Measurements from ENCODE around the gene TRPM7.

The TRPM7 gene

DNA sequence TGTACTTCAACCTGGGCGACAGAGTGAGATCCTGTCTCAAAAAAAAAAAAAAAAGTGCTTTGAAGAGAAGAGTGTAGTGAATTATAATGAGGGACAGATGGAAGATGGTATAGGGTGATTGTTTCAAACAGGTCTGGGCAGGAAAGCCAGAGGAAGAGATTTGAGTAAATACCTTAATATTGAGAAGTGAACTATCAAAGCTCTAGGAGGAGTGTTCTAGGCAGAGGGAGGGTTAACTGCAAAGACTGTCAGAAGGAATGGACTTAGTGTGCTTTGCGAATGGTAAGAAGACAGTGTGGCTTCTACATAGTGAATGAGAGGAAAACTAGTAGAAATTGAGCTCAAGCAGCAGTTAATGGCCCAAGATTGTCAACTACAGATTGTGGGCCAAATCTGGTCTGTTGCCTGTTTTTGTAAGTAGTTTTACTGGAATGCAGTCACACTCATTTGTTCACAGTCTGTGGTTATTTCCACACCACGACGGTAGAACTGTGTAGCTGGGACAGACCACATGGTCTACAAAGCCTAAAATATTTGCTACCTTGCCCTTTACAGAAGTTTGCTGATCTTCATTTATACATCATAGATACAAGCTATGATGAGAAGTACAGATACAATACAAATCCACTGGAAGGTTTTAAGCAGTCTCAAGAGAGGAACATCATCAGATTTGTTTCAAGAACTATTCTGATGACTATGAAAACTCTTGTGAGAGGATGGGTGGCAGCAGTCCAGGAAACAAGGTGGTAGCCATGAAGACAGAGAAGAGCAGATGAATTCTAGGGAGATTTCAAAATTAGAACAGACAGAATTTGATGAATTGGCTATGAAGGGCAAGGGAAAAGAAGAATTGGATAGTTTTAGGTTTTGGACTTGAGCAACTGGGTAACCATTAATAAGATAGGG, 123.6 kb downstream of the TRPM7 start:
- DNase-seq = no peak

DNA sequence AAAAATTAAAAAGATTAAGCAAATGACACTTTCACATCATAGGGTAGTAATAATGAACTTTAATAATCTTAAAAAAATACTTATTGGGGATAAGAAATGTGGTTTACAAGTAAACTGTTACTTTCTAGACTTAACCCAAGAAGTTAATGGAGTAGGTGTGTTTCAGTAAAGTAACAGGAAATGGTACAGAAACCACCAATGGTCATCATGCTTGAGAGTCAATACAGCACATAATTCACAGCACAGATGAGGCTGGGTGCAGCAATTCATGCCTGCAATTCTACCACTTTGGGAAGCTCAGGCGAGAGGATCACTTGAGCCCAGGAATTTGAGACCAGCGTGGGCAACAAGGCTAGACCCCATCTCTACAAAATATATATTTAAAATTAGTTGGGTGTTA, 128.6 kb downstream of the TRPM7 start:
- DNase-seq = no peak

DNA sequence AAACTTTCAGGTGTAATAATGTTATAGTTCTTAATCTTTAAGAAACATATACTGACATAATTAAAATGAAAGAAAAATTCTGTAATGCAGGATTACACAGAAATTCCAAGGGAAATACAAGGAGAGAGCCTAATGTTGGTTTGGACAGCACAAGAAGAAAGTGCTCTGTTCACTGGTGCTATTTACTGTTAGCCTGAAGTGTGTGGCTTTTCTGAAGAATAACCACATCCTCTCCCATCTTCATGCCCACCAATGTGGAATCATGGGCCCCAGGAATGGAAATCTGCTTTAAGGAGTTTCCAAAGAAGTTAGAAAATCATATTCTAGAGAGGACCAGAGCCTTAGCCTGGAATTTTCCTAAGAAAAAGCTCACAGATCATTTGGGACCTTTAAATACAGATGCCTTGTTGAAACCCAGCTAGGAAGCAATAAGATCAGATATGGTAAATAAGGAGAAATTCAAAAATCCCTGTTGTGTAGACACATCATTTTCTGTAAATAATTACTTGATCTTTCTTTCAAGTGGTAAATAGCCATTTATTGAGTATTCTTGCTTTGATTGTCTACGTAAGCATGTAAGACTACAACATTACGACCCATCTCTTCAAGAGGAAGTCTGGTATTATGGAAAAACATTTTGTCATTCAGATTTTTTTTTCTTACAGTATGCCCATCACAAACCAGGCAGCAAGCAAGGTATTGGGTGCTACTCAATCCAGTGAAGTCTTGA, 129.8 kb downstream of the TRPM7 start:
- no peak for DNase-seq

DNA sequence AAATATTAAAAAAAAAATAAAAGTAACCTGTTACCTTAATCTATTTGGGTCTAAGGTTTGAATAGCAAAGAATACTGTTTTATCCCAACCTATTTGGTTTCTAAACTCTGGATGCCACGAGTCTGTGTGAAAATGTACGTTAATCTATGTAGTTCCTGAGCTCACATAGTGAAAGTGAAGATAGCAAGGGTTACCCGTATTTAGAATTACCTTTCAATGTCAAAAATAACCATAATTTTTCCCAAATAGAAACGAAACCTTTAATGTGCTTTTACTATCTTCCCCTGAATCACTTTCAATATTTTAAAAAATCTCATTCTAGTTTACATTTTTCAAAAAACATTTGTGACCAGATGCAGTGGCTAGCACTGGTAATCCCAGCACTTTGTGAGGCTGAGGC, 134.4 kb downstream of the TRPM7 start:
- DNase-seq = no peak

DNA sequence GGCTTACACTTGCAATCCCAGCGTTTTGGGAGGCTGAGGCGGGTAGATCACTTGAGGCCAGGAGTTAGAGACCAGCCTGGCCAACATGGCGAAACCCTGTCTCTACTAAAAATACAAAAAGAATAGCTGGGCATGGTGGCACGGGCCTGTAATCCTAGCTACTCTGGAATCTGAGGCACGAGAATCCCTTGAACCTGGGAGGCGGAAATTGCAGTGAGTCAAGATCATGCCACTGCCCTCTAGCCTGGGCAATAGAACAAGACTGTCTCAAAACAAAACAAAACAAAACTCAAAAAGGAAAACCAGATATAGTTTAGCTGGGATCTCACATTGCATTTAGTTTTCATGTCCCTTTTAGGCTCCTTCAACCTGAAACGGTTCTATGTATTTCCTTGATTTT, 137.3 kb downstream of the TRPM7 start:
- DNase-seq = no peak

DNA sequence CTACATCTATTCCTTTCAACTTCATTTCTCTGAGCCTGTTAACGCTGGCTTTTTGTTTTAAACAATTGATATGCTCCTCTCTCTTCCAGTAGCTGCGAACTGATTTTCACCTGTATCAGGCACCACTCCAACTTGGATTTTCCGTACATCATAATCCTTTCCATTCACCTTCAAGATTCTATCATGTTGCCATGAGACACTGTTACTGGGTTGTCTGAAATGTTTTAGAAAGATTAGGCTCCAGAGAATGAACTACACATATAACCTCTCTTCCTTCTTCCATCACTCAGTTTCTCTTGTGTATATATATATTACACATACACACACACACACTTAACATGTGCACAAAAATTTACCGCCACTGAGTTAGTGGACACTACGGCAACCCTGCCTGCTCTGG, 140.0 kb downstream of the TRPM7 start, which contains the start of gene USP50:
Gene USP50, minus strand, starts transcription at position 101 of the 400 bp plus-strand sequence. CDS start 141 bp downstream, outside the sequence.
- no peak for DNase-seq

DNA sequence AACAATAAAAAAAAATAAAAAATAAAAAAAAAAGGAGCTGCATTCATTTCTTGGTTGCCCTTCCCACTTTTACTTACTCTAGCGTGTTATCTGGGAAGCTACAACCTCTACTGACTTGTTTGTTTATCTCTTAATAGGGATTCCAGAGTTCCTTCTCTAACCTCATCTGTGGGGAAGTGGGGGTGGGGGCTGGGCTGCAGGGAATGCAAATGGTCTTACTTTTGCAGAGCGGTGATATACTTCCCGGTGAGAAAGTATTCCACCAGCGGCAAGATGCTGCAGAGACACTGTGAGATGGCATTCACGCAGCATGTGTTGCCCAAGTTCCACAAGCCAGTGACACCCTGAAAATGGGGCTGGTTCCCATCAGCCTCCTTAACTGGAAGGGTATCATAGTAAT, 142.2 kb downstream of the TRPM7 start:
- no peak for DNase-seq

DNA sequence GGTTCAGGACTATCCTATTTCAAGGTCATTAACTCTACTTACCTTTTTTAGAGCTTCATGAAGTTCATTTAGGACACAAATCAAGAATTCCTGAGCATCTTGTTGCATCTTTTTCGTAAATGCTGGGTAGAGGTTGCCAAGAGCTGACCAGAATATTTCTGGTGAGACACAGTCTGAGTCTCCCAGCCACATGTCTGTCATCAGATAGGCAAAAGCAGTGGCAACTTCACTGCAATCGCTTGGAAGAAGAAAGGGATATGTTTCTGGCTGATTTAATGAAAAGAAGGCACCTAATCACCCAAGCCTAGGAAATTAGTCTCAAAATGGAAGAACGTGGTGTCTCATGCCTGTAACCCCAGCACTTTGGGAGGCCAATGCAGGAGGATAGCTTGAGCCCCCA, 143.0 kb downstream of the TRPM7 start:
- no peak for DNase-seq

DNA sequence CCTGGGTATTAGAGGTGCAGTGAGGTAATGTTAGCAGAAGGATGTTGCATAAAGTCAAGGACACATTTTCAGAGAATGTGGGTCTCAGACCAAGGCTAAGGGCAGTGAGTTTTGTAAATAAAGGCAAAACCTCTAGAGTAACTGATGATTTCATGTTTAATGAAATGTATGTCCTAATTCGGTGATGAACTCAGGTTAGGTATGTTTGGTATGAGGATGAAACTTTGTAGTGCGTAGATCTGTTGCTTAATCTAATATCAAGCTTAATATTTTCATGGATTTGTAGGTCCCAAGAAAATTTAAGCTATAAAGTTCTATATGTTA, 143.7 kb downstream of the TRPM7 start:
- DNase-seq = no peak

DNA sequence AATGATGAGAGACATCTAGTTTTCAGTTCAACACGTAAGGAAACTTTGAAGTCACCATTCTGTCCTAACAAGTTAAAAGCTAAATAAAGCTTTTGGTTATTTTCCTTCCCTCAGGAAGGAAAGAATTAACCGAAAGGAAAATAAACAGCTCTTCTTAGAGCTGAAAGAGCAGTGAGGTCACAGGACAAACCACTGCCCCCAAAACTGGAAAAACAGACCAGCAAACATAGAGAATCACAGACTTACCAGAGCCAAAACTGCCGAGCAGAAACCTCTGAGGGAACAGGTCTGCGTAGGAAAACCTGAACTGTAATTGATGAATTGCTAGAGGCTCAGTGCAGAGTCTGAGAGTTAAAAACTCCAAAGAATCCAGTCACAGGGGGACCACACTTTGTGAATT, 154.8 kb downstream of the TRPM7 start:
- no peak for DNase-seq

DNA sequence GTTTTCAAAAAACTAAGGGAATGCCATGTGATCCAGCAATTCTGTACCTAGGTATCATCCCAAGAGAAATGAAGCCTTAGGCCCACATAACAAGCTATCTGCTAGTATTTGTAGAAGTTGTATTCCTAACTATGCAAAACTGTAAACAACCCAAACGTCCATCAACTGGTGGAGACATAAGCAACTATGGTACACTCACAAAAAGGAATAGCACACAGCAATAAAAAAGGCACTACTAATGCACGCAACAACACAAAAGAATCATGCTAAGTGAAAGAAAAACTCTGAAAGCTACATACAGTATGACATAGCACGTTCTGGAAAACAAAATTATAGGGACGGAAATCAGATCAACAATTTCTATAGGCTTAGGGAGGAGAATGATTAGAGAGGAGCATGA, 155.4 kb downstream of the TRPM7 start:
- no peak for DNase-seq

DNA sequence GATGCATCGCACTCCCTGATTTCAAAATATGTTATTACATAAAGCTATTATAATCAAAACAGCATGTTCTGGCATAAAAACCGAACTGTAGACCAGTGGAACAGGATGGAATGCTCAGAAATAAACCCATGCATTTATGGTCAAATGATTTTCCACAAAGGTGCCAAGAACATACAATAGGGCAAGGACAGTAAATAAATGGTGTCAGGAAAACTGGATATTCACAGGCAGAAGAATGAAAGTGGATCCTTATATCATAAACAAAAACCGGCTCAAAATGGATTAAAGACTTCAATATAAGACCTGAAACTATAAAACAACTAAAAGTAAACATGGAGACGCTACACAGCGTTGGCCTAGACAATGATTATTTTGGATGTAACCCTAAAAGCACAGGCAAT, 162.7 kb downstream of the TRPM7 start:
- DNase-seq = no peak

DNA sequence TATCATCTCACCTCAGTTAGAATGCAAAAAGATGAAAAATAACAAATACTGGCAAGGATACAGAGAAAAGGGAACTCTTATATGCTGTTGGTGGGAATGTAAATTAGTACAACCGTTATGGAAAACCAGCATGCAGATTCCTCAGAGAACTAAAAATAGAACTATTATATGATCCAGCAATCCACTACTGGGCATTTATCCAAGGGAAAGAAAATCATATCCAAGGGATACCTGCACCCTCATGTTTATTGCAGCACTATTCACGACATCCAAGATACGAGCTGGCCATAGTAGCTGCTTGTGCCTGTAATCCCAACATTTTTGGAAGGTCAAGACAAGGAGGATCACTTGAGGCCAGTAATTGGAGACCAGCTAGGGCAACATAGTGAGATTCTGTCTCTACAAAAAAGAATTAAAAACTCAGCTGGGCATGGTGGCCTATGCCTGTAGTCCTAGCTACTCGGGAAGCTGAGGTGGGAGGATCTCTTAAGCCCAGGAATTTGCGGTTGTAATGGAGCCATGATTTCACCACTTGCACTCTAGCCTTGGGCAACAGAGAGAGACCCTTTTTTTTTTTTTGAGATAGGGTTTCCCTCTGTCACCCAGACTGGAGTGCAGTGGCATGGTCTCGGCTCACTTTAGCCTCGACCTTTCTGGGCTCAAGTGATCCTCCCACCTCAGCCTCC, 166.7 kb downstream of the TRPM7 start:
- DNase-seq = no peak

DNA sequence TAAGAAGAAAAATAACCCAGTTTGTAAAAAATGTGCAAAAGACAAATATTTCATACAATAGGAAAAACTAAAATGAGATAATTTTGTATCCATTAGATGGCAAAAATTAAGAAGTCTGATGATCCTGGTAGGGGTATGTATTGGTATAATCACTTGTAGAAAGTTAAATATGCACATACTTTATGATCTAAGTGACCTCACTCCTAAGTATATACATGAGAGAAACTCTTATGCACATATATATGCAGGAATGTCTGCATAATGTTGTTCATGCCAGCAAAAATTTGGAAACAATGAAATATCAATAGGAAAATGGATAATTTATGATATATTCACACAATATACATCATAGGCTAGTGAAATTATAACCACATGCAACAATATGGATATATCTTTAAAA, 173.6 kb downstream of the TRPM7 start:
- no peak for DNase-seq

Measured in activated CD4-positive, alpha-beta T cell treated with anti-CD3 and anti-CD28 coated beads for 4 hours (primary cell).